IMR-90 (cell line): ENCODE data around the gene CLCN6.

Experiments used
- BHLHE40 ChIP-seq: fragments of 150-350 bp; IDR thresholded peaks from 2 replicates; pipeline ENCODE4 v1.6.1; 2016; ENCODE audit warnings: mild to moderate bottlenecking, low read depth, low read length
- CEBPB ChIP-seq: IDR thresholded peaks from 2 replicates; pipeline ENCODE4 v1.6.1; 2012; ENCODE audit warnings: low read depth, low read length, improper control_type of control experiment
- CHD1 ChIP-seq: IDR thresholded peaks from 2 replicates; pipeline ENCODE4 v1.6.1; 2012; ENCODE audit warnings: low read depth, low read length, improper control_type of control experiment
- CTCF ChIP-seq: conservative IDR thresholded peaks from 2 replicates; pipeline ENCODE4 v1.5.1; 2012; ENCODE audit warnings: mild to moderate bottlenecking, low read depth, low read length, improper control_type of control experiment
- MAZ ChIP-seq: IDR thresholded peaks from 2 replicates; pipeline ENCODE4 v1.6.1; 2012; ENCODE audit warnings: low read depth, mild to moderate bottlenecking, low read length, improper control_type of control experiment, moderate library complexity, borderline replicate concordance
- POLR2A ChIP-seq: IDR thresholded peaks from 2 replicates; pipeline ENCODE4 v1.6.1; 2012; ENCODE audit warnings: mild to moderate bottlenecking, low read depth, low read length
- SMC3 ChIP-seq: fragments of 150-350 bp; IDR thresholded peaks from 2 replicates; pipeline ENCODE4 v1.6.1; 2016; ENCODE audit warnings: low read depth, mild to moderate bottlenecking, antibody characterized with exemption, low read length, moderate library complexity
- USF2 ChIP-seq: fragments of 150-350 bp; IDR thresholded peaks from 2 replicates; pipeline ENCODE4 v1.6.1; 2017; ENCODE audit warnings: mild to moderate bottlenecking, antibody characterized with exemption, low read length, low read depth

- TF ChIP-seq BHLHE40 = no peak
- no peak for TF ChIP-seq CTCF
- TF ChIP-seq USF2 = no peak
- TF ChIP-seq CEBPB = no peak
- no peak for TF ChIP-seq CHD1
- no peak for TF ChIP-seq POLR2A
- no peak for TF ChIP-seq MAZ
- no peak for TF ChIP-seq SMC3
These were observed 7.0 kb downstream of the CLCN6 start for GRCh38 chr1:11813021-11813420.
